GM23248 (cell line): ENCODE results near the gene VPS4A. TPM values are rescaled to one million over a fixed set of nuclear protein-coding genes. Genes with fewer than 3 reads are reported as not detected.
A peak's percentile ranks its signal among the peaks of the same experiment; 100 is the strongest.
"Not testable (repeated sequence)": the region's sequence is repeated elsewhere in the genome, so short reads cannot be mapped to it uniquely, and the experiment has no call there.

Experiments
- DNase-seq: peaks from one replicate; pipeline ENCODE4 v3.0.0-alpha.2; 2015
- H2AFZ ChIP-seq: fragments of 200-600 bp; sonication (generic); 2 replicates; pipeline ENCODE4 v1.6.1; 2016; ENCODE audit warnings: antibody characterized with exemption
- H3F3A ChIP-seq: fragments of 200-600 bp; sonication (generic); 2 replicates; pipeline ENCODE4 v1.6.1; 2016; ENCODE audit warnings: mild to moderate bottlenecking, antibody characterized with exemption, mixed run types; ENCODE audit not compliant: insufficient read depth
- H3K27ac ChIP-seq: fragments of 200-600 bp; sonication (generic); 2 replicates; pipeline ENCODE4 v1.5.1; 2016; ENCODE audit warnings: mild to moderate bottlenecking
- H3K27me3 ChIP-seq: fragments of 200-600 bp; sonication (generic); replicated peaks from 2 replicates; pipeline ENCODE4 v1.6.1; 2016; ENCODE audit warnings: mild to moderate bottlenecking; ENCODE audit not compliant: insufficient read depth
- H3K36me3 ChIP-seq: fragments of 200-600 bp; sonication (generic); 2 replicates; pipeline ENCODE4 v1.6.1; 2016; ENCODE audit warnings: low read depth, mild to moderate bottlenecking
- H3K4me1 ChIP-seq: fragments of 200-600 bp; sonication (generic); 2 replicates; pipeline ENCODE4 v1.6.1; 2016; ENCODE audit warnings: mild to moderate bottlenecking; ENCODE audit not compliant: insufficient read depth
- H3K4me2 ChIP-seq: fragments of 200-600 bp; sonication (generic); one replicate; pipeline ENCODE4 v1.6.1; 2016; ENCODE audit warnings: mild to moderate bottlenecking; ENCODE audit not compliant: unreplicated experiment
- H3K4me3 ChIP-seq: fragments of 200-600 bp; sonication (generic); 2 replicates; pipeline ENCODE4 v1.5.1; 2016; ENCODE audit warnings: mild to moderate bottlenecking
- H3K79me2 ChIP-seq: fragments of 200-600 bp; sonication (generic); 2 replicates; pipeline ENCODE4 v1.6.1; 2016; ENCODE audit warnings: mild to moderate bottlenecking; ENCODE audit not compliant: insufficient read depth
- H3K9ac ChIP-seq: fragments of 200-600 bp; sonication (generic); 2 replicates; pipeline ENCODE4 v1.6.1; 2016; ENCODE audit warnings: mild to moderate bottlenecking
- H3K9me2 ChIP-seq: fragments of 200-600 bp; sonication (generic); 2 replicates; pipeline ENCODE4 v1.6.1; 2016; ENCODE audit warnings: mixed run types, mild to moderate bottlenecking, moderate library complexity; ENCODE audit not compliant: insufficient read depth
- H3K9me3 ChIP-seq: fragments of 200-600 bp; sonication (generic); one replicate; pipeline ENCODE4 v1.6.1; 2017; ENCODE audit warnings: low read depth
- H4K20me1 ChIP-seq: fragments of 200-600 bp; sonication (generic); 2 replicates; pipeline ENCODE4 v1.6.0; 2016; ENCODE audit not compliant: insufficient read depth
- EZH2 ChIP-seq: fragments of 200-600 bp; sonication (generic); IDR thresholded peaks from 2 replicates; pipeline ENCODE4 v1.6.1; 2018; ENCODE audit warnings: antibody characterized with exemption, mild to moderate bottlenecking; ENCODE audit not compliant: insufficient read depth, poor library complexity, severe bottlenecking
- EZH2phosphoT487 ChIP-seq: fragments of 200-600 bp; sonication (generic); IDR thresholded peaks from 2 replicates; pipeline ENCODE4 v1.6.1; 2018; ENCODE audit warnings: antibody characterized with exemption, moderate library complexity, mild to moderate bottlenecking, low read depth; ENCODE audit not compliant: insufficient read depth
- WGBS, 2 experiments: methylation state at CpG; one replicate each; pipeline ENCODE4 v1.1.6; 2015 to 2017; ENCODE audit warnings: low lambda C conversion rate in 2 of 2, low coverage in 1 of 2; ENCODE audit errors: missing lambda C conversion rate in 2 of 2; 5-methylcytosine and 5-hydroxymethylcytosine counted together
- in situ Hi-C: fragments of 300-500 bp; cut with MboI; formaldehyde crosslinking; loops from 2 replicates; pipeline ENCODE4 v1.15.0; 2020
- polyA plus RNA-seq: library from polyadenylated mRNA; unstranded; fragments of >200 nt; fragmentation: Nextera tagmentation; extraction: Ambion mirVana; gene quantifications from 2 replicates; pipeline ENCODE4 v1.2.1, GENCODE V29; 2016
- total RNA-seq: library from RNA; depleted of rRNA; stranded (reverse); fragments of >200 nt; shearing (Covaris generic); gene quantifications from 2 replicates; pipeline ENCODE4 v1.2.3, GENCODE V29; 2014

VPS4A gene
- total and polyA plus RNA-seq, 2 experiments from 2014 or later: 36.5 to 43.8 TPM

- Histone ChIP-seq H3K4me2 (peak overlapping the region; percentile 99), H3K79me2 (peaks cover 32% of the 10 kb centered on the region), H3K36me3 (no peaks in the 10 kb centered on the region; the same call in 1 of the 2 replicates), H4K20me1 (no peaks in the 10 kb centered on the region), H3K27ac (peak overlapping the region; percentile 92), H3K27me3 (no peaks in the 10 kb centered on the region), H3K4me3 (no peak overlapping the region), H3K9ac (peak overlapping the region; percentile 72; the same call in 1 of the 2 replicates), H3F3A (peaks cover 41% of the 10 kb centered on the region), H3K9me3 (no peaks in the 10 kb centered on the region), H2AFZ (no peak overlapping the region), H3K9me2 (no peaks in the 10 kb centered on the region), H3K4me1 (peaks cover 30% of the 10 kb centered on the region)
- TF ChIP-seq EZH2phosphoT487 (no peak), EZH2 (no peak)
- DNase-seq: no peak
- WGBS, 2 experiments: 31 to 56% methylated on average over 1 of the region's 1 CpG
- in situ Hi-C loops: no loop called here
Measured at GRCh38 chr16:69277413-69277812, 33.7 kb upstream of the VPS4A start.

GRCh38 chr16:69283851-69284250 is 27.3 kb upstream of the VPS4A start:
- H3K4me1 ChIP-seq: peaks cover 7% of the 10 kb centered on the region
- no peaks in the 10 kb centered on the region for H3K9me3 ChIP-seq
- H3K27ac ChIP-seq: no peak overlapping the region
- no peak for TF ChIP-seq EZH2phosphoT487
- no peak for TF ChIP-seq EZH2
- H3K36me3 ChIP-seq: peaks cover 14% of the 10 kb centered on the region; the same call in 1 of the 2 replicates
- H4K20me1 ChIP-seq: no peaks in the 10 kb centered on the region
- 95 to 96% methylated on average over 4 of the region's 4 CpGs for WGBS, 2 experiments
- DNase-seq: no peak
- no peaks in the 10 kb centered on the region for H3K27me3 ChIP-seq
- peaks cover 44% of the 10 kb centered on the region for H3K79me2 ChIP-seq
- H3K9me2 ChIP-seq: no peaks in the 10 kb centered on the region
- in situ Hi-C loops: no loop called here
- no peaks in the 10 kb centered on the region for H3F3A ChIP-seq
- no peak overlapping the region for H2AFZ ChIP-seq
- no peak overlapping the region for H3K4me3 ChIP-seq
- no peak overlapping the region for H3K9ac ChIP-seq
- H3K4me2 ChIP-seq: no peak overlapping the region

- no peak overlapping the region for H3K27ac ChIP-seq
Measured at GRCh38 chr16:69285240-69285639, 25.9 kb upstream of the VPS4A start.

GRCh38 chr16:69286941-69287713 is 24.0 kb upstream of the VPS4A start:
- Histone ChIP-seq H2AFZ (no peak overlapping the region), H3K4me1 (peaks cover 7% of the 10 kb centered on the region), H3F3A (no peaks in the 10 kb centered on the region), H3K36me3 (peaks cover 14% of the 10 kb centered on the region; the same call in 1 of the 2 replicates), H3K4me2 (peak overlapping the region; percentile 11), H3K27ac (peak overlapping the region; percentile 67), H3K9me2 (no peaks in the 10 kb centered on the region), H3K79me2 (peaks cover 39% of the 10 kb centered on the region), H3K9me3 (no peaks in the 10 kb centered on the region), H3K9ac (peak overlapping the region; percentile 50), H3K4me3 (no peak overlapping the region; the same call in 1 of the 2 replicates), H3K27me3 (no peaks in the 10 kb centered on the region), H4K20me1 (no peaks in the 10 kb centered on the region)
- in situ Hi-C loops: no loop called here
- TF ChIP-seq EZH2: no peak
- TF ChIP-seq EZH2phosphoT487: no peak
- WGBS, 2 experiments: 33 to 34% methylated on average over 13 of the region's 13 CpGs
- peak; percentile 79 for DNase-seq

More at GRCh38 chr16:69285240-69285639, 25.9 kb upstream of the VPS4A start:
- H3K4me3 ChIP-seq: no peak overlapping the region
- no peak overlapping the region for H3K4me2 ChIP-seq
- H3K9me2 ChIP-seq: no peaks in the 10 kb centered on the region
- TF ChIP-seq EZH2phosphoT487: no peak
- no peak for TF ChIP-seq EZH2
- no peak for DNase-seq
- no peak overlapping the region for H2AFZ ChIP-seq
- H4K20me1 ChIP-seq: no peaks in the 10 kb centered on the region
- H3F3A ChIP-seq: no peaks in the 10 kb centered on the region
- peaks cover 43% of the 10 kb centered on the region for H3K79me2 ChIP-seq
- H3K27me3 ChIP-seq: no peaks in the 10 kb centered on the region
- H3K9me3 ChIP-seq: no peaks in the 10 kb centered on the region
- no peak overlapping the region for H3K9ac ChIP-seq
- in situ Hi-C loops: no loop called here
- peaks cover 14% of the 10 kb centered on the region; the same call in 1 of the 2 replicates for H3K36me3 ChIP-seq
- H3K4me1 ChIP-seq: peaks cover 7% of the 10 kb centered on the region
- WGBS, 2 experiments: 88% methylated on average over 4 of the region's 4 CpGs

- H4K20me1 ChIP-seq, H3K4me1 ChIP-seq, H3K9me3 ChIP-seq, H3K4me2 ChIP-seq, H3F3A ChIP-seq, H3K9me2 ChIP-seq, H3K27ac ChIP-seq, DNase-seq, H3K9ac ChIP-seq, H3K4me3 ChIP-seq, H3K36me3 ChIP-seq, H2AFZ ChIP-seq, H3K27me3 ChIP-seq: not testable (repeated sequence)
- 92 to 94% methylated on average over 9 of the region's 9 CpGs for WGBS, 2 experiments
- H3K79me2 ChIP-seq: 0 out of 2 replicates have a peak, but pooled peaks cover 20% of the 10 kb centered on the region
- in situ Hi-C loops: loop anchor here (5.0 kb wide), 1 partner anchor 139 kb away; no protein-coding TSS in a partner anchor
Measured at GRCh38 chr16:69291657-69292056, 19.5 kb upstream of the VPS4A start.
